ENCODE results near the gene GPR151.

DNA sequence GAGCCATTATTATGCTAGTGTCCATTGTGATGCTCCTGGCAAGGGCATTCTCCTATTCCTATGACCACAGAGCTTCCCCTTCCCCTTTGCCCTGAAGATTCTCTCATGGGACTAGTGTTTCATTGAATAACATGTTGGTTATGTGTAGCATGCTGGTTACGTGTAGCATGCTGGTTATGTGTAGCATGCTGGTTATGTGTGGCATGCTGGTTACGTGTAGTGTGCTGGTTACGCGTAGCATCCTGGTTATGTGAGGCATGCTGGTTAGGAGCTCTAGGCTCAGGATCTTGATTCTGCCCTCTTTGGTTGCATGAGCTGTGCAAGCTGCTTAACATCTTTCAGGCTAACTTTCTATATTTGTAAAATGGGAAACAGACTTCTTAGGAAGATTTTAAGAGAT, 46.5 kb upstream of the GPR151 start:
- TF ChIP-seq EZH2 (IDR thresholded peaks at IDR 0.05; ENCODE audit: insufficient read depth, poor library complexity, severe bottlenecking) (no peak), EZH2phosphoT487 (IDR thresholded peaks at IDR 0.05; ENCODE audit: insufficient read depth, low read depth) (no peak)

All from GM23248 (cell line).